B cell (primary cell): ENCODE results near the gene S100PBP.

Source experiments
- EZH2 ChIP-seq: IDR thresholded peaks from 2 replicates; pipeline ENCODE4 v1.6.1; 2012; ENCODE audit warnings: borderline replicate concordance, low read depth, mild to moderate bottlenecking, moderate library complexity, low read length; ENCODE audit not compliant: insufficient read depth, poor library complexity, severe bottlenecking
- TF ChIP-seq, protein P1 (sequence below): fragments of 200-600 bp; IDR thresholded peaks from one replicate; pipeline ENCODE4 v1.8.0; 2022; ENCODE audit warnings: antibody characterized with exemption, mild to moderate bottlenecking

DNA sequence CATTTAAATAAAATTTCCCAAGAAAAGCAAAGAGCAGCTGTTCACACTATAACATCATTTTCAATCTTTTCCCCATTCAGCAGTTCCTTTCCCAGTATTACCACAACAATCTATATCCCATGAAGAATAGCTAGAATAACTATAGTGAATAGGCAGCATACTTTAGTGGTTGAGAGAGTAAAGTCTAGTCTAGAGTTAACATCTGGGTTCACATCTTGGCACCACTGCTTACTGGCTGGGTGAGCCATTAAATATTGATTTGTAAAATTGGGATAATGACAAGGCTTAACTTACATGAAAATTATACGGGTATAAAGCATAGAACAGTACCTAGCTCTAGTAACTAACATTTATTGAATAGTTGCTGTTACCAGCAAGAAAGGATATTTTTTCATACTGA is 14.4 kb downstream of the S100PBP start:
- TF ChIP-seq, protein P1, sequence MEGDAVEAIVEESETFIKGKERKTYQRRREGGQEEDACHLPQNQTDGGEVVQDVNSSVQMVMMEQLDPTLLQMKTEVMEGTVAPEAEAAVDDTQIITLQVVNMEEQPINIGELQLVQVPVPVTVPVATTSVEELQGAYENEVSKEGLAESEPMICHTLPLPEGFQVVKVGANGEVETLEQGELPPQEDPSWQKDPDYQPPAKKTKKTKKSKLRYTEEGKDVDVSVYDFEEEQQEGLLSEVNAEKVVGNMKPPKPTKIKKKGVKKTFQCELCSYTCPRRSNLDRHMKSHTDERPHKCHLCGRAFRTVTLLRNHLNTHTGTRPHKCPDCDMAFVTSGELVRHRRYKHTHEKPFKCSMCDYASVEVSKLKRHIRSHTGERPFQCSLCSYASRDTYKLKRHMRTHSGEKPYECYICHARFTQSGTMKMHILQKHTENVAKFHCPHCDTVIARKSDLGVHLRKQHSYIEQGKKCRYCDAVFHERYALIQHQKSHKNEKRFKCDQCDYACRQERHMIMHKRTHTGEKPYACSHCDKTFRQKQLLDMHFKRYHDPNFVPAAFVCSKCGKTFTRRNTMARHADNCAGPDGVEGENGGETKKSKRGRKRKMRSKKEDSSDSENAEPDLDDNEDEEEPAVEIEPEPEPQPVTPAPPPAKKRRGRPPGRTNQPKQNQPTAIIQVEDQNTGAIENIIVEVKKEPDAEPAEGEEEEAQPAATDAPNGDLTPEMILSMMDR, result no peak
- no peak for TF ChIP-seq EZH2
